ENCODE results near the gene CDH1.

Gene CDH1

GRCh38 chr16:68869492-68870088, 132.5 kb downstream of the CDH1 start:
- no peak for DNase-seq (ENCODE audit: low read depth, low spot score)
- in situ Hi-C loops (cut with HindIII; ENCODE audit: low sequenced_read_pairs) = no loop called here
- no peak for TF ChIP-seq CTCF (IDR thresholded peaks at IDR 0.05; ENCODE audit: low read depth, low read length)
- no peak overlapping the region for H3K4me3 ChIP-seq (ENCODE audit: low read depth, low read length)

- in situ Hi-C loops (cut with HindIII; ENCODE audit: low sequenced_read_pairs) = no loop called here
- no peak overlapping the region for H3K4me3 ChIP-seq (ENCODE audit: low read depth, low read length)
- no peak for DNase-seq (ENCODE audit: low read depth, low spot score)
- TF ChIP-seq CTCF (IDR thresholded peaks at IDR 0.05; ENCODE audit: low read depth, low read length) = no peak
Measured at GRCh38 chr16:68873635-68874471, 136.8 kb downstream of the CDH1 start.

- no peak for DNase-seq (ENCODE audit: low read depth, low spot score)
- H3K4me3 ChIP-seq (ENCODE audit: low read depth, low read length) = no peak overlapping the region
- TF ChIP-seq CTCF (IDR thresholded peaks at IDR 0.05; ENCODE audit: low read depth, low read length) = no peak
- in situ Hi-C loops (cut with HindIII; ENCODE audit: low sequenced_read_pairs) = no loop called here
Measured at GRCh38 chr16:68875871-68876270, 138.8 kb downstream of the CDH1 start.

- TF ChIP-seq CTCF (IDR thresholded peaks at IDR 0.05; ENCODE audit: low read depth, low read length) = no peak
- in situ Hi-C loops (cut with HindIII; ENCODE audit: low sequenced_read_pairs) = no loop called here
- no peak for DNase-seq (ENCODE audit: low read depth, low spot score)
Measured at GRCh38 chr16:68883685-68884084, 146.6 kb downstream of the CDH1 start.

GRCh38 chr16:68884401-68884800, 147.3 kb downstream of the CDH1 start:
- no peak overlapping the region for H3K4me3 ChIP-seq (ENCODE audit: low read depth, low read length)
- no peak for TF ChIP-seq CTCF (IDR thresholded peaks at IDR 0.05; ENCODE audit: low read depth, low read length)
- peak; percentile 15 for DNase-seq (ENCODE audit: low read depth, low spot score)
- in situ Hi-C loops (cut with HindIII; ENCODE audit: low sequenced_read_pairs) = no loop called here

More at GRCh38 chr16:68883685-68884084, 146.6 kb downstream of the CDH1 start:
- H3K4me3 ChIP-seq (ENCODE audit: low read depth, low read length) = no peak overlapping the region
